WTC11 (cell line): Measurements from ENCODE around the gene TEX19. TPM values are rescaled to one million over a fixed set of nuclear protein-coding genes. Genes with fewer than 3 reads are reported as not detected.

Experiments
- ATAC-seq: fragments of 200-7000 bp; cut with Tn5 transposase; 2 replicates; pipeline ENCODE4 v1.10.0; 2021; ENCODE audit warnings: mild to moderate bottlenecking, moderate library complexity
- CTCF ChIA-PET: fragments of 300-600 bp; sonication (Branson Sonifier 250); formaldehyde crosslinking; loops from one replicate; lab custom pipeline; 2021; ENCODE audit warnings: antibody characterized with exemption; lab: Charles Lee
- POLR2A ChIA-PET: fragments of 350-600 bp; sonication (Branson Sonifier 250); formaldehyde crosslinking; loops from one replicate; lab custom pipeline; 2021; ENCODE audit warnings: antibody characterized with exemption; lab: Charles Lee
- DNase-seq: peaks from one replicate; pipeline ENCODE4 v3.0.0; 2021; ENCODE audit warnings: low spot score
- H3K27ac Mint-ChIP-seq: 2 replicates; pipeline ENCODE4 v1.8.0; 2021; ENCODE audit warnings: mixed read lengths
- H3K27me3 Mint-ChIP-seq: 2 replicates; pipeline ENCODE4 v1.8.0; 2021; ENCODE audit warnings: low read depth, mild to moderate bottlenecking, moderate library complexity, mixed read lengths
- H3K36me3 Mint-ChIP-seq: 2 replicates; pipeline ENCODE4 v1.8.0; 2021; ENCODE audit warnings: mixed read lengths
- H3K4me1 Mint-ChIP-seq: 2 replicates; pipeline ENCODE4 v1.8.0; 2022; ENCODE audit warnings: mixed read lengths
- H3K4me3 Mint-ChIP-seq: 2 replicates; pipeline ENCODE4 v1.8.0; 2021; ENCODE audit warnings: mild to moderate bottlenecking, moderate library complexity, mixed read lengths
- H3K9me3 Mint-ChIP-seq: 2 replicates; pipeline ENCODE4 v1.8.0; 2021; ENCODE audit warnings: mixed read lengths
- ATF1 ChIP-seq: sonication (generic); formaldehyde crosslinking; IDR thresholded peaks from 2 replicates; pipeline ENCODE4 v1.8.1; 2023; ENCODE audit warnings: mild to moderate bottlenecking, moderate library complexity, missing genetic modification reagents
- ETV6 ChIP-seq: sonication (generic); formaldehyde crosslinking; IDR thresholded peaks from 2 replicates; pipeline ENCODE4 v1.8.1; 2022; ENCODE audit warnings: mild to moderate bottlenecking, missing genetic modification reagents
- FOXJ3 ChIP-seq: sonication (generic); formaldehyde crosslinking; IDR thresholded peaks from 2 replicates; pipeline ENCODE4 v1.9.0; 2021; ENCODE audit warnings: missing genetic modification reagents, mild to moderate bottlenecking, borderline replicate concordance
- FOXK1 ChIP-seq: sonication (generic); formaldehyde crosslinking; IDR thresholded peaks from 2 replicates; pipeline ENCODE4 v1.8.0; 2022; ENCODE audit warnings: mild to moderate bottlenecking, moderate library complexity, missing genetic modification reagents
- NFYB ChIP-seq: sonication (generic); formaldehyde crosslinking; conservative IDR thresholded peaks from 2 replicates; pipeline ENCODE4 v1.8.0; 2022; ENCODE audit warnings: low read depth, missing genetic modification reagents
- RELA ChIP-seq: sonication (generic); formaldehyde crosslinking; IDR thresholded peaks from 2 replicates; pipeline ENCODE4 v1.8.1; 2022; ENCODE audit warnings: missing genetic modification reagents, mild to moderate bottlenecking, borderline replicate concordance
- ZBTB21 ChIP-seq: sonication (generic); formaldehyde crosslinking; IDR thresholded peaks from 2 replicates; pipeline ENCODE4 v1.8.1; 2023; ENCODE audit warnings: mild to moderate bottlenecking, missing genetic modification reagents, borderline replicate concordance
- ZNF423 ChIP-seq: fragments of 250-450 bp; sonication (Bioruptor Pico); IDR thresholded peaks from 2 replicates; pipeline ENCODE4 v2.1.2; 2022; ENCODE audit warnings: mild to moderate bottlenecking, moderate library complexity
- total RNA-seq: library from RNA; stranded (reverse); gene quantifications from 3 replicates; pipeline ENCODE4 v1.2.3, GENCODE V29; 2021
- TF ChIP-seq, protein P1 (sequence below): sonication (generic); formaldehyde crosslinking; IDR thresholded peaks from 2 replicates; pipeline ENCODE4 v1.8.0; 2023; ENCODE audit warnings: missing genetic modification reagents, mild to moderate bottlenecking, borderline replicate concordance
- TF ChIP-seq, protein P2 (sequence below): fragments of 250-450 bp; sonication (Bioruptor Pico); IDR thresholded peaks from 2 replicates; pipeline ENCODE4 v1.9.0; 2021; ENCODE audit warnings: mild to moderate bottlenecking, borderline replicate concordance
- TF ChIP-seq, protein P3 (sequence below): fragments of 250-450 bp; sonication (Bioruptor Pico); conservative IDR thresholded peaks from 2 replicates; pipeline ENCODE4 v1.9.0; 2021; ENCODE audit warnings: mild to moderate bottlenecking
- TF ChIP-seq, protein P4 (sequence below): sonication (generic); formaldehyde crosslinking; IDR thresholded peaks from 2 replicates; pipeline ENCODE4 v1.8.0; 2023; ENCODE audit warnings: mild to moderate bottlenecking, missing genetic modification reagents
- TF ChIP-seq, protein P5 (sequence below): sonication (generic); formaldehyde crosslinking; IDR thresholded peaks from 2 replicates; pipeline ENCODE4 v1.8.1; 2023; ENCODE audit warnings: mild to moderate bottlenecking, missing genetic modification reagents, moderate library complexity
- TF ChIP-seq, protein P6 (sequence below): fragments of 250-450 bp; sonication (Bioruptor Pico); IDR thresholded peaks from 2 replicates; pipeline ENCODE4 v1.9.0; 2021; ENCODE audit warnings: moderate library complexity, mild to moderate bottlenecking, inconsistent platforms, borderline replicate concordance

The TEX19 gene
- total RNA-seq, 1 experiment from 2014 or later = 1.4 TPM

DNA sequence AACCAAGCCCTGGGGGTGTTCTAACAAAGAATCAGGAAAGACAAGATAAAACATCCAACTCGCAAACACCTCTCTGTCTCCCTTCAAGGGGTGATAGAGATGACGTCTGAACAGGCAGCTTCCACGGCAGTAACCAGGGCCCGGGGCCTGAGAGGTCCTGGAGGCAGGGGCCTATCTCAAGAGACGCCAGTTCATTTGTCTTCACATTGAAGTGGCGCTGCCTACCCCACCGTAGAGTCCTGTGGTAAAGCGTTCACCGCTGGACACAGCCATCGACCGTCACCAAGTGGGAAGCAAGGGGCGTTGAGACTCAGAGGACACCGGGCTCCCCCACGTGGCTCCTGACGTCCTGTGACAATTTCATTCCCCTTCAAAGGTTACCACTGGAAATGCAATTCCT, 33.9 kb downstream of the TEX19 start:
- DNase-seq (no peak), ATAC-seq (no peak)
- Mint-ChIP-seq H3K36me3 (no peaks in the 10 kb centered on the region), H3K4me3 (no peak overlapping the region), H3K27ac (no peak overlapping the region), H3K4me1 (no peaks in the 10 kb centered on the region), H3K27me3 (no peaks in the 10 kb centered on the region), H3K9me3 (no peaks in the 10 kb centered on the region)
- ChIA-PET CTCF (no interaction called here), POLR2A (no interaction called here)
- TF ChIP-seq, protein P1, sequence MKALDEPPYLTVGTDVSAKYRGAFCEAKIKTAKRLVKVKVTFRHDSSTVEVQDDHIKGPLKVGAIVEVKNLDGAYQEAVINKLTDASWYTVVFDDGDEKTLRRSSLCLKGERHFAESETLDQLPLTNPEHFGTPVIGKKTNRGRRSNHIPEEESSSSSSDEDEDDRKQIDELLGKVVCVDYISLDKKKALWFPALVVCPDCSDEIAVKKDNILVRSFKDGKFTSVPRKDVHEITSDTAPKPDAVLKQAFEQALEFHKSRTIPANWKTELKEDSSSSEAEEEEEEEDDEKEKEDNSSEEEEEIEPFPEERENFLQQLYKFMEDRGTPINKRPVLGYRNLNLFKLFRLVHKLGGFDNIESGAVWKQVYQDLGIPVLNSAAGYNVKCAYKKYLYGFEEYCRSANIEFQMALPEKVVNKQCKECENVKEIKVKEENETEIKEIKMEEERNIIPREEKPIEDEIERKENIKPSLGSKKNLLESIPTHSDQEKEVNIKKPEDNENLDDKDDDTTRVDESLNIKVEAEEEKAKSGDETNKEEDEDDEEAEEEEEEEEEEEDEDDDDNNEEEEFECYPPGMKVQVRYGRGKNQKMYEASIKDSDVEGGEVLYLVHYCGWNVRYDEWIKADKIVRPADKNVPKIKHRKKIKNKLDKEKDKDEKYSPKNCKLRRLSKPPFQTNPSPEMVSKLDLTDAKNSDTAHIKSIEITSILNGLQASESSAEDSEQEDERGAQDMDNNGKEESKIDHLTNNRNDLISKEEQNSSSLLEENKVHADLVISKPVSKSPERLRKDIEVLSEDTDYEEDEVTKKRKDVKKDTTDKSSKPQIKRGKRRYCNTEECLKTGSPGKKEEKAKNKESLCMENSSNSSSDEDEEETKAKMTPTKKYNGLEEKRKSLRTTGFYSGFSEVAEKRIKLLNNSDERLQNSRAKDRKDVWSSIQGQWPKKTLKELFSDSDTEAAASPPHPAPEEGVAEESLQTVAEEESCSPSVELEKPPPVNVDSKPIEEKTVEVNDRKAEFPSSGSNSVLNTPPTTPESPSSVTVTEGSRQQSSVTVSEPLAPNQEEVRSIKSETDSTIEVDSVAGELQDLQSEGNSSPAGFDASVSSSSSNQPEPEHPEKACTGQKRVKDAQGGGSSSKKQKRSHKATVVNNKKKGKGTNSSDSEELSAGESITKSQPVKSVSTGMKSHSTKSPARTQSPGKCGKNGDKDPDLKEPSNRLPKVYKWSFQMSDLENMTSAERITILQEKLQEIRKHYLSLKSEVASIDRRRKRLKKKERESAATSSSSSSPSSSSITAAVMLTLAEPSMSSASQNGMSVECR (CRISPR knock-in tag) = no peak

DNA sequence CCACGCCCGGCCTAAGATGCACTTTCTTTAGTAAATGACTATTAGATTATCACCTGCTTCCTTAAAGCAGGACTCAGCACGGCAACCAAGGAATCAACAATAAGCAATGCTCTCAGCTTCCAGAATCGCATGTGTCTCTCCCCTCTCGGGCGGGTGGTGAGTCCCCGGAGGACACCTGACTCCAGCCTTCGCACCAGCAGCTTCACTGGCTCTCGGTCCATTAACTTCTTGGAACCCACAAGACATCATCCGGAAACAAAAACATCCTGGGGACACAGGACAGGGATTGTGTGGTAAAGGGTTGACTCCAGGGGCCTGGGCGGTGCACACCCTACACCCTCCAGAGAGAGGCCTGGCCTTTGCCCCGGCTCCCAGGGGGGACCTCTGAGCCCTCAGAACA, 35.2 kb downstream of the TEX19 start:
- no peaks in the 10 kb centered on the region for H3K27me3 Mint-ChIP-seq
- no peak overlapping the region for H3K4me3 Mint-ChIP-seq
- no peak for ATAC-seq
- H3K36me3 Mint-ChIP-seq = no peaks in the 10 kb centered on the region
- H3K4me1 Mint-ChIP-seq = no peaks in the 10 kb centered on the region
- ChIA-PET CTCF (interaction anchor here (1.1 kb wide), 2 partner anchors 23 to 30 kb away, joined by 3 to 5 read pairs; no protein-coding TSS in a partner anchor), POLR2A (interaction anchor here (0.7 kb wide), 1 partner anchor 61 kb away, joined by 8 read pairs; the partner anchor contains the start of gene SECTM1)
- no peak overlapping the region for H3K27ac Mint-ChIP-seq
- no peak for TF ChIP-seq ETV6
- no peak for TF ChIP-seq FOXJ3 (CRISPR knock-in tag)
- TF ChIP-seq, protein P2, sequence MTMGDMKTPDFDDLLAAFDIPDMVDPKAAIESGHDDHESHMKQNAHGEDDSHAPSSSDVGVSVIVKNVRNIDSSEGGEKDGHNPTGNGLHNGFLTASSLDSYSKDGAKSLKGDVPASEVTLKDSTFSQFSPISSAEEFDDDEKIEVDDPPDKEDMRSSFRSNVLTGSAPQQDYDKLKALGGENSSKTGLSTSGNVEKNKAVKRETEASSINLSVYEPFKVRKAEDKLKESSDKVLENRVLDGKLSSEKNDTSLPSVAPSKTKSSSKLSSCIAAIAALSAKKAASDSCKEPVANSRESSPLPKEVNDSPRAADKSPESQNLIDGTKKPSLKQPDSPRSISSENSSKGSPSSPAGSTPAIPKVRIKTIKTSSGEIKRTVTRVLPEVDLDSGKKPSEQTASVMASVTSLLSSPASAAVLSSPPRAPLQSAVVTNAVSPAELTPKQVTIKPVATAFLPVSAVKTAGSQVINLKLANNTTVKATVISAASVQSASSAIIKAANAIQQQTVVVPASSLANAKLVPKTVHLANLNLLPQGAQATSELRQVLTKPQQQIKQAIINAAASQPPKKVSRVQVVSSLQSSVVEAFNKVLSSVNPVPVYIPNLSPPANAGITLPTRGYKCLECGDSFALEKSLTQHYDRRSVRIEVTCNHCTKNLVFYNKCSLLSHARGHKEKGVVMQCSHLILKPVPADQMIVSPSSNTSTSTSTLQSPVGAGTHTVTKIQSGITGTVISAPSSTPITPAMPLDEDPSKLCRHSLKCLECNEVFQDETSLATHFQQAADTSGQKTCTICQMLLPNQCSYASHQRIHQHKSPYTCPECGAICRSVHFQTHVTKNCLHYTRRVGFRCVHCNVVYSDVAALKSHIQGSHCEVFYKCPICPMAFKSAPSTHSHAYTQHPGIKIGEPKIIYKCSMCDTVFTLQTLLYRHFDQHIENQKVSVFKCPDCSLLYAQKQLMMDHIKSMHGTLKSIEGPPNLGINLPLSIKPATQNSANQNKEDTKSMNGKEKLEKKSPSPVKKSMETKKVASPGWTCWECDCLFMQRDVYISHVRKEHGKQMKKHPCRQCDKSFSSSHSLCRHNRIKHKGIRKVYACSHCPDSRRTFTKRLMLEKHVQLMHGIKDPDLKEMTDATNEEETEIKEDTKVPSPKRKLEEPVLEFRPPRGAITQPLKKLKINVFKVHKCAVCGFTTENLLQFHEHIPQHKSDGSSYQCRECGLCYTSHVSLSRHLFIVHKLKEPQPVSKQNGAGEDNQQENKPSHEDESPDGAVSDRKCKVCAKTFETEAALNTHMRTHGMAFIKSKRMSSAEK (CRISPR knock-in tag) = no peak
- TF ChIP-seq NFYB (CRISPR knock-in tag) = no peak
- TF ChIP-seq, protein P3, sequence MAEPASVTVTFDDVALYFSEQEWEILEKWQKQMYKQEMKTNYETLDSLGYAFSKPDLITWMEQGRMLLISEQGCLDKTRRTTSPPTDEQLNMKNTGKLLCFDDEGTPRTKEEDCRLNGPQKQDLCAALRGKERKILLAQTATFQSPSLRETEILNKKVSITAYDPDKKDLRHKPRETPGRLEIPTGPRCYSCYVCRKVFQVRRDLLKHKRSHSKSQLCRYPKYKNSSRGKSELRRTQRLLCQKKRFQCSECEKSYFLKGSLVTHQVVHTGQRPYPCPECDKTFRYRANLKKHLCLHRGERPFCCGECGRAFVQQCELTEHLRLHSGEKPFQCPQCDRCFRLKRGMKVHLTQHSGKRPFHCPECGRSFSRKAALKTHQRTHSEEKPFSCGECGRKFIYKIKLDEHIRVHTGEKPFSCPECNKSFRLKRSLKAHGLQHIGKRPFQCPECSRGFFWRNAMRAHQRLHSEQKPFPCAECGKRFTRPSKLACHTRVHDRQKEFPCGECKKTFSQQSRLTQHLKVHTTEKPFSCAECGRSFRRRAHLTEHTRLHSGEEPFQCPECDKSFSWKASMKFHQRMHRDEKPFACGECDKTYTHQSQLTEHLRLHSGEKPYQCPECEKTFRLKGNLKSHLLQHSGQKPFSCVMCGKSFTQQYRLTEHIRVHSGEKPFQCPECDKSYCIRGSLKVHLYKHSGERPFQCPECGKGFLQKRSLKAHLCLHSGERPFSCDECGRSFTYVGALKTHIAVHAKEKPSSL = no peak
- TF ChIP-seq, all 79 proteins: peak for 0
- DNase-seq = no peak
- no peaks in the 10 kb centered on the region for H3K9me3 Mint-ChIP-seq

DNA sequence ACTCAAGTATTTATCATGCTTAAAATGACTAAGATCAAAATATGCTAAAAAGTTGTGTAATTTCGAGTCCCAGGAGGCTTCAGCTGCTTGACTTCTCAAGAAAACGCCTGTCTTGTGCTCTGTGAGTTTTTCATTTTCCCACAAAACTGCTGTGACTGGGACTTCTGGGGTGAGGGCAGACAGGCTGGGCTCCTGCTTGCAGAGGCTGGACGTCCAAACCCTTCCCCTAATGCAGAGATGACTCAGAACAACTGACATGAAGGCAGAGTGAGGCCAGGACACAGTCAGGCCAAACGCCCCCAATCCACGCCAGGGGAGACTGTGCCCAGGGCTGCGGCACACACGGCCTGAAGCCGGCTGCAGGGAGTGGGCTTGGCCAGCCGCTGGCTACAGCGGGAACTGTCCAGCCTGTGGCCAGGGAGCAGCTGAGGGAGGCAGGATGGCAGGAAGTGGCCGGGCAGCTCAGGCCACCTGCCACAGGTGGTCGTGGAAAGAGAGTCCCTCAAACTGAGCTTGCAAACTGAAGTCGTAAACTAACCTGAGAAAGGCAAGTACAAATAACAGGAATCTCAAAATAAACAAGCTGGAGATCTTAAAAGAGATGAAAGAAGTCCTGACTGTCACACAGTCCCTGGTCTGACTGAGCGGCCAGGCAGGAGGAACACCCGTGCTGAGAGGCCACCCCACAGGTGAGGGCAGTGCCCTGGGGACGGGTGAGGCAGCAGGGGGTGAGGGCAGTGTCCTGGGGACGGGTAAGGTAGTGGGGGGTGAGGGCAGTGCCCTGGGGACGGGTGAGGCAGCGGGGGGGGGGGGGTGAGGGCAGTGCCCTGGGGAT, 37.8 kb downstream of the TEX19 start:
- DNase-seq = no peak
- TF ChIP-seq, protein P4, sequence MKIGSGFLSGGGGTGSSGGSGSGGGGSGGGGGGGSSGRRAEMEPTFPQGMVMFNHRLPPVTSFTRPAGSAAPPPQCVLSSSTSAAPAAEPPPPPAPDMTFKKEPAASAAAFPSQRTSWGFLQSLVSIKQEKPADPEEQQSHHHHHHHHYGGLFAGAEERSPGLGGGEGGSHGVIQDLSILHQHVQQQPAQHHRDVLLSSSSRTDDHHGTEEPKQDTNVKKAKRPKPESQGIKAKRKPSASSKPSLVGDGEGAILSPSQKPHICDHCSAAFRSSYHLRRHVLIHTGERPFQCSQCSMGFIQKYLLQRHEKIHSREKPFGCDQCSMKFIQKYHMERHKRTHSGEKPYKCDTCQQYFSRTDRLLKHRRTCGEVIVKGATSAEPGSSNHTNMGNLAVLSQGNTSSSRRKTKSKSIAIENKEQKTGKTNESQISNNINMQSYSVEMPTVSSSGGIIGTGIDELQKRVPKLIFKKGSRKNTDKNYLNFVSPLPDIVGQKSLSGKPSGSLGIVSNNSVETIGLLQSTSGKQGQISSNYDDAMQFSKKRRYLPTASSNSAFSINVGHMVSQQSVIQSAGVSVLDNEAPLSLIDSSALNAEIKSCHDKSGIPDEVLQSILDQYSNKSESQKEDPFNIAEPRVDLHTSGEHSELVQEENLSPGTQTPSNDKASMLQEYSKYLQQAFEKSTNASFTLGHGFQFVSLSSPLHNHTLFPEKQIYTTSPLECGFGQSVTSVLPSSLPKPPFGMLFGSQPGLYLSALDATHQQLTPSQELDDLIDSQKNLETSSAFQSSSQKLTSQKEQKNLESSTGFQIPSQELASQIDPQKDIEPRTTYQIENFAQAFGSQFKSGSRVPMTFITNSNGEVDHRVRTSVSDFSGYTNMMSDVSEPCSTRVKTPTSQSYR (CRISPR knock-in tag) = no peak
- TF ChIP-seq, protein P5, sequence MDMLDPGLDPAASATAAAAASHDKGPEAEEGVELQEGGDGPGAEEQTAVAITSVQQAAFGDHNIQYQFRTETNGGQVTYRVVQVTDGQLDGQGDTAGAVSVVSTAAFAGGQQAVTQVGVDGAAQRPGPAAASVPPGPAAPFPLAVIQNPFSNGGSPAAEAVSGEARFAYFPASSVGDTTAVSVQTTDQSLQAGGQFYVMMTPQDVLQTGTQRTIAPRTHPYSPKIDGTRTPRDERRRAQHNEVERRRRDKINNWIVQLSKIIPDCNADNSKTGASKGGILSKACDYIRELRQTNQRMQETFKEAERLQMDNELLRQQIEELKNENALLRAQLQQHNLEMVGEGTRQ (CRISPR knock-in tag) = no peak
- TF ChIP-seq RELA (CRISPR knock-in tag) (no peak), ZBTB21 (CRISPR knock-in tag) (no peak), ATF1 (CRISPR knock-in tag) (no peak), FOXK1 (CRISPR knock-in tag) (no peak), ZNF423 (CRISPR knock-in tag) (no peak)
- TF ChIP-seq, protein P6, sequence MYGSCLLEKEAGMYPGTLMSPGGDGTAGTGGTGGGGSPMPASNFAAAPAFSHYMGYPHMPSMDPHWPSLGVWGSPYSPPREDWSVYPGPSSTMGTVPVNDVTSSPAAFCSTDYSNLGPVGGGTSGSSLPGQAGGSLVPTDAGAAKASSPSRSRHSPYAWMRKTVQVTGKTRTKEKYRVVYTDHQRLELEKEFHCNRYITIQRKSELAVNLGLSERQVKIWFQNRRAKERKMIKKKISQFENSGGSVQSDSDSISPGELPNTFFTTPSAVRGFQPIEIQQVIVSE = no peak

More for the DNA sequence above, 37.8 kb downstream of the TEX19 start:
- no peak for ATAC-seq
- H3K9me3 Mint-ChIP-seq = no peaks in the 10 kb centered on the region
- no peaks in the 10 kb centered on the region for H3K4me1 Mint-ChIP-seq
- CTCF ChIA-PET = no interaction called here
- POLR2A ChIA-PET = no interaction called here
- H3K27ac Mint-ChIP-seq = no peak overlapping the region
- no peak overlapping the region for H3K4me3 Mint-ChIP-seq
- H3K27me3 Mint-ChIP-seq = no peaks in the 10 kb centered on the region
- H3K36me3 Mint-ChIP-seq = peaks cover 4% of the 10 kb centered on the region
